ENCODE measurements around the gene SPEF1.

GRCh38 chr20:3738111-3739053, 42.9 kb downstream of the SPEF1 start:
- TF ChIP-seq YY1 (IDR thresholded peaks at IDR 0.05; ENCODE audit: insufficient read depth, insufficient read length): no peak
- TF ChIP-seq SUZ12 (IDR thresholded peaks at IDR 0.05; ENCODE audit: extremely low read depth, insufficient read depth, insufficient read length): no peak
- no peak for TF ChIP-seq ZNF274 (IDR thresholded peaks at IDR 0.05; ENCODE audit: low read depth, low read length)

Measured in NT2/D1 (cell line).